HG03442 (cell line): ENCODE data around the gene BPI.
"Not testable (repeated sequence)": the region's sequence is repeated elsewhere in the genome, so short reads cannot be mapped to it uniquely, and the experiment has no call there.

Experiments used
- ATAC-seq: cut with Tn5 transposase; IDR thresholded peaks from one replicate; pipeline ENCODE4 v1.9.1; 2021; ENCODE audit warnings: mild to moderate bottlenecking, moderate library complexity; ENCODE audit not compliant: unreplicated experiment

BPI gene

DNA sequence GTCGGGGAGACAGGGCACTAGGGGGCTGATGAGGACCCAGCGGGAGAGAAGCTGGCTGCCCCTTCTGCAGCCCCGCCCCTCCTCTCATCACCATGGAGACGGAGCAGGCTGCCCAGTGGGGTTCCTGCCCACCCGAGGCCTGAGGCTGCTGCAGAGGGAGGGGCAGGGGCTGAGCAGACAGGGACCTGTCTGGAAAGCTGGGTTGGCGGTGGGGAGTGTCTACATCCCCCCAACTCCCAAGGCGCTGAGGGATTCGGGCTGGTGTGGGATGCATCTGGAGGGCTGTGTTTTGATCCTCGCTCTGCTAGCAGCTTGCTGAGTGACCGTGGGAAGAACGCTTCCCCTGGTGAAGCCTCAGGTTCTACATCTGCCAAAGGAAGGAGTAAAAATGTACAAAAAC lies 1.2 kb upstream of the BPI start:
- no peak for ATAC-seq

GRCh38 chr20:38304845-38305447 lies 990 bp downstream of the BPI start:
- no peak for ATAC-seq

DNA sequence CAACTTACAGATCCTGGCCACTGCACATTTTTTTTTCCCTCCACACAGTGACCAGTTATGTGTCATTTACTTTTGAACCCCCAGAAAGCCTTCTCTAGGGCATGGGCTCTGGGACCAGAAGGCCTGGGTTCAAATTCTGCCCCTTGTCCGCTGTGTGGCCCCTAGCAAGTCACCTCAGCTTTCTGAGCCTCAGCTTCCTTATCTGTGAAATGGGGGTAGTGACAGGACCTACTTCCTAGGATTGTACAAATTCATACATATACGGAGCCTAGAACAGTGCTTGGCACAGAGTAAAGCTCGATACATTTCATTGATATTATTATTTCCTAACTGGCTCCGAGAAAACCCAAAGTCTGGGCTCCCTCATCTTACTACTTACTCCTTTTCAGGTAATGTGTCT lies 1.6 kb downstream of the BPI start:
- no peak for ATAC-seq

DNA sequence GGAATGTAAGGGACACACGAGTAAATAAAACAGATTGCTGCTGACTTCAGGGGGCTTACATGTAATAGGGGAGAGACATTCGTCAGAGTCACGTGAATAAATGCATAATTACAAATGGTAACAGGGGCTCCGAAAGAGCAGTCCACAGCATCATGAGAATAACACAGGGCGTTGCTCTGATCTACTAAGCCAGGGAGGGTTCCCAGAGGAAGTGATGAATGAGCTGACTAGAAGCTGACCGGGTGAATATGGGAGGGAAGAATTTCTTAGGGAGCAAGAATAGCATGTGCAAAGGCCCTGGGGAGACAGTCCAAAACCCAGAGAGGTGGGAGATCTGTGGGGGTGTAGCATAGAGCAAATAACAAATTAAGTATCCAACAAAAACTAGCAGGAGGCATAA lies 2.4 kb downstream of the BPI start:
- ATAC-seq, result no peak

- no peak for ATAC-seq
These were observed 3.6 kb downstream of the BPI start for GRCh38 chr20:38307371-38308046.

GRCh38 chr20:38308047-38308438 lies 4.1 kb downstream of the BPI start:
- no peak for ATAC-seq

GRCh38 chr20:38308447-38308846 lies 4.5 kb downstream of the BPI start:
- no peak for ATAC-seq

- ATAC-seq, result no peak
These were observed 7.1 kb downstream of the BPI start for GRCh38 chr20:38311091-38311490.

DNA sequence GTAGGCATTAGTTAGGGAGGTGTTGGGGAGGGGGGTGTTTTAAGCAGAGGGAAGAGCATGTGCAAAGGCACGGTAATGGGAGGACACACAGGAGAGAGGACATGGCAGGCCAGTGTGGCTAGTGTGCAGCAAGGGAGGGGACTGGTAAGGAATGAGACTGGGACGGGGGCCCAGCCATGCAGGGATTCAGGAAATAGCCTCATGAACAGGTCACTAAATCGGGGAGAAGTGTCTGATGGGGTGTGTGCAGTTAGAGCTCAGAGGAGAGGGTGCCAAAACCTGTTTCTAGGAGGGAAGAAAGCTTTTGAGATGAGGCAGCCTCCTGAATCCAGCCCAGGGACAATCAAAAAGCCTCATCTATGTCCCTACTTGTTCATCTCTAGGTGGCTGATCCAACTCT lies 7.5 kb downstream of the BPI start:
- ATAC-seq, result no peak

DNA sequence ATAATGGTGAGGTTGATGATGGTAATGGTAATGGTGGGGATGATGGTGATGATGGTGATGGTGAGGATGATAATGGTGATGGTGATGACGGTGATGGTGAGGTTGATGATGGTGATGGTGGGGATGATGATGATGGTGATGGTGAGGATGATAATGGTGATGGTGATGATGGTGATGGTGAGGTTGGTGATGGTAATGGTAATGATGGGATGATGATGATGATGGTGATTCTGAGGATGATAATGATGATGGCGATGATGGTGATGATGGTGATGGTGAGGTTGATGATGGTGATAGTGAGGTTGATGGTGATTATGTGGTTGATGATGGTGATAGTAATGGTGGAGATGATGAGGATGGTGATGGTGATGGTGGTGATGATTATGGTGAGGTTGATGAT lies 9.7 kb downstream of the BPI start:
- ATAC-seq, result no peak

DNA sequence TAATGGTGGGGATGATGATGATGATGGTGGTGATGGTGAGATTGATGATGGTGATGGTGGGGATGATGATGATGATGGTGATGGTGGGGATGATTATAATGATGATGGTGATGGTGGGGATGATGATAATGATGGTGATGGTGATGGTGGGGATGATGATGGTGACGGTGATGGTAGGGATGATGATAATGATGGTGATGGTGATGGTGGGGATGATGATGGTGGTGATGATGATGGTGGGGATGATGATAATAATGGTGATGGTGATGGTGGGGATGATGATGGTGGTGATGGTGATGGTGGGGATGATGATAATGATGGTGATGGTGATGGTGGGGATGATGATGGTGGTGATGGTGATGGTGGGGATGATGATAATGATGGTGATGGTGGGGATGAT lies 10.4 kb downstream of the BPI start:
- ATAC-seq, result not testable (repeated sequence)

DNA sequence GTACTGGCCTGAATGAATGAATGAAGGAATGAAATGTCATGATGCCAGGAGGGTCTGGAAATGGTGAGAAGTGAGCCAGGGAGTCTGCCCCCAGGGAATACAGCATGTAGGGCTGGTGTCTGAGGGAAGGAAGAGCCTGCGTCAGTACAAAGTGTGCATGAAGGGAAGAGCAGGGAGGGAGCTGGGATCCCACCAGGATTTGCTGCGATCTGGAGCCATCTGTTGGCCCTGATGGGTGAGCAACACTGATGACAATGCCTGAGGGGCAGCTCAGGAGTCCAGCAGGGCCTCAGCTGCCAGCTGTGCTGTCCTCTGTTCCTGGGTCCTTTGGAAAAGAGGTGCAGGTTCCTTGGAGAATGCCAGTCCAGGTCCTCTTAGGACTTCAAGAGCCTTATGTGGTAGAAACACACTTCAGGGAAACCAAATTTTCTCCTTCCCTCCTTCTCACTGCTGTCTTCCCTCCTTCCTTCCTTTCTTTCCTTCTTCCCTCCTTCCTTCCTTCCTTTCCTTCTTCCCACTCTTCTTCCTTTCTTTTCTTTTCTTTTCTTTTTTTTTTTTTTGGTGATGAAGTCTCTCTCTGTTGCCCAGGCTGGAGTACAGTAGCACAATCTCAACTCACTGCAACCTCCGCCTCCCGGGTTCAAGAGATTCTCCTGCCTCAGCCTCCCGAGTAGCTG lies 11.5 kb downstream of the BPI start:
- ATAC-seq, result no peak

DNA sequence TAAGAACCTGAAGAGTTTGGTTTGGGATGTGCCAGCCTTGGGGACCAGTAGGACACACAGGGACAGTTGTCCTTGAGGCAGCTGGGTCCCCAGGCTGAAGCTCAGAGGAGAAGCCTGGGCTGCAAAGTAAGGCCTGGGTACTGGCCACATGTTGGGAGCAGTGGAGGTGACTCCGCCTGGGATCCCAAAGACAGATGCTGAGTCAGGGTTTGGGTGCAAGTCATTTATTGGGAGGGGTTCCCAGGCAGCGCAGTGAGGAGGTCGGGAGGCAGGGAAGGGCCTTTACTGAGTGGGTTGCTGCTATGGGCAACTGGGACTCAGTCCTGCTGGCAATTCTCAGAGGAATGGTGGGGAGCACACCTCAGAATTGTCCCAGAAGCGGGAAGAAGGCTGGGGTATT lies 12.4 kb downstream of the BPI start:
- no peak for ATAC-seq

DNA sequence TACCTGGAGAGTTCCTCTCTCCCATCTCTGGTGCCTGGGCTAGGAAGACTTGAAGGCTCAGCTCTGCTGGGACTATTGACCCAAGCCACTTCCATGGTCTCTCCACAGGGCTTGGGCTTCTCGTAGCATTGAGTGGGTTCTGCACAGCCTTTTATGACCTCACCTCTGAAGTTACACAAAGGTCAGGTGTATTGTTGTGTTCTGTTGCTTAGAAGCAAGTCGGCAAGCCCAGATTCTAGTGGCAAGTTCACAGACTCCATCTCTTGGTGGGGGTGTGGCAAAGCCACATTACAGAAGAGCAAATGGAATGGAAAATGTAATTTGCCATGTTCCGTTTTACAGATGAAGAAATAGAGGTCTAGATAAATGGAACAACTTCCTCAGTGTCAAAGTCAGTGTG lies 13.5 kb downstream of the BPI start:
- no peak for ATAC-seq

DNA sequence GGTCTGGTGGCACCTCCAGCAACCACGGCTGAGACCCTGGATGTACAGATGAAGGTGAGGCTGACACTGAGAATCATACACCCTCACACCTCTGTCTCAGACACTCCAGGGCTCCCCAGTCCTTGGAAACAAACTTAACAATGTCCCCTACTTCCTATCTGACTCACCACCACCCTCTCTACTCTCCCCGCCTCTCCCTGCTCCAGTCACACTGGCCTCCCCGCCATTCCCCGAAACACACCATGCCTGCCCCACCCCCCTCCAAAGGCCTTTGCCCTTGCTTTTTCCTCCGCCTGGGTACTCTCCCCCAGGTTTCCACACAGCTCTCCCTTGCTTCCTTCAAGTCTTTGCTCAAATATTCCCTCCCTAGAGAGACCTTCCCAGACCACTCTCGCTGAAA lies 16.3 kb downstream of the BPI start:
- ATAC-seq, result no peak

DNA sequence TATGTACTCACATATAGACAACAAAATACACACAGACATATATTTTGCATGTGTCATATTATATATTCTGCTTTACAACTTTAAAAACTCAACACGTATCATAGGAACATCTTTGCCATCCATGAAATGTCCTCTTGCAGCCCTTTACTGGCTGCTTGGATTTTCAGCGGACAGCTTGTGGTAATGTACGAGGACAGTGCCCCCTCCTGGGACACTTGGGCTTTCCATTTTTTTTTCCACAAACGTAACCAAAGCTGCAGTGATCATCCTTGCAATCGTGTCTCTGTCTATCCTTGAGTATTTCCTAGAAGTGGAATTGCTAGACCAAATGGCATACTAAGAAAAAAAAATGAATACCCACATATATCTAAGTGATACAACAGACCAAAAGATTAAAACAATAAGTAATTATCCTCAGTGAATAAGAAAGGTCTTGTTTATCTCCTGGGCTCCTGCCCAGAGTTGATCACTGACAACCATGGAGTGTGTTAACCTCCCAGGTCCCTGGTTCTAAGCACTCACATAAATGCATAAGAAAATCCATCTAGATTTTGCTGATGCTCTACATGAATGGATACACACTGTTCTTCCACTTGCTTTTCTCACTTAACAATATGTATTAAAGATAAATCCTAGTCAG lies 18.1 kb downstream of the BPI start:
- no peak for ATAC-seq

DNA sequence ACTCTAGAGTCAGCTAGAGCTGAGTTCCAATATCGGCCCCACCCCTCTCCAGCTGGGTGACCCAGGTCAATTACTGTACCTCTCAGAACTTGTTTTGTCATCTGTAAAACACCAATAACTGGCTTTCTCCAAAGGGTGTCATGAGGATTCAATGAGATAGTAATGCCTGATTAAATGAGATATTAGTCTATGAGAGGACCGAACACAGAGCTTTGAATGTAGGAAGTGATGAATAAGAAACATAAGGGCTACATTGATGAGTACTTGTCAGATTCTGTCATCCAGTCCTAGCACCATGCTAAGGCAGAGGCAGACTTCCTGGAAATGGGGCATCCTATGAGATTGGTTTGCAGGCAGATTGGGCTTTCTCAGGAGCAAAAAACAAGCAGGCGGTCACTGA lies 20.2 kb downstream of the BPI start:
- ATAC-seq, result no peak

DNA sequence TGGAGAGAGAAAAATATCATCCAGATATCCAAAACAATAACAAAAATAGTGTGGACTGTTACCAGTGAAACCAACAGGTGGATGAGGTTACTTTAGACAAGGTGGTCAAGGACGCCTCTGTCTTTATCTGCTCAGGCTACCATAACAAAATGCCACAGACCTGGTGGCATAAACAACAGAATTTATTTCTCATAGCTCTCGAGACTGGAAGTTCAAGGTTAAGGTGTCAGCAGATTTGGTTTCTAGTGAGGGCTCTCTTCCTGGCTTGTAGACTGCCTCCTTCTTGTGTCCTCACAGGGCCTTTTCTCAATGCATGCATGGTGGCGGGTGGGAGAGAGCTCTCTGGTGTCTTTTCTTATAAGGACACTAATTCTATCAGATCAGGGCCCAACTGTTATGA lies 21.2 kb downstream of the BPI start:
- no peak for ATAC-seq

DNA sequence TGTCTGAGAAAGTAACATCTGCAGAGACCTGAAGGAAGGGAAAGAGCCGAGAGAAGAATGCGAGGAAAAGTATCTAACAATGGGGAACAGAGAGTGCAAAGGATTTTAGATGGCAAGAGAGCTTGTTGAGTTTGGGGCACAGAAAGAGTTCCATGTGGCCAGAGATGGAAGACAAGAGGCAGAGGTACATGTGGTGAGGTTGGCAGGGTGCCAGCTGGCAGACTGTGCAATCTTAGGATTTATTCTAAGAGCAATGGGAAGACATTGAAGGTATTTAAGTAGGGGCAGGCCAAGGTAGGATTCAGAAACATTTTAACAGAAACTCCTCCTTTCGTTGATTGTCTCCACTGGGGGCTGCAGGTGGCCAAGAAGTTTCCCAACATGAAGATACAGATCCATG lies 21.9 kb downstream of the BPI start:
- ATAC-seq, result no peak

DNA sequence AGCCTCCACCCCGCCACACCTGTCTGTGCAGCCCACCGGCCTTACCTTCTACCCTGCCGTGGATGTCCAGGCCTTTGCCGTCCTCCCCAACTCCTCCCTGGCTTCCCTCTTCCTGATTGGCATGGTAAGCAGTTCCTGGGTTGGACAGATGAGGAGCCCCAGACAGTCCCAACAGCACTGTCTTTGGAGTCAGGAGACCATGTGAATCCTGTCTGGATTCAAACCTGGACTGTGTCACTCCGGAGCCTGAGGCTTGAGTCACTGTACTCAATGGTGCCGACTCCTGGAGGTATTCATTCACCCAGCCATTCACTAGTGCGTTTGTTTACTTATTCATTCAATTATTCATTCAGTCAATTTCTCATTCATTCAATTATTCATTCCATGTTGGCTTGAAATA lies 22.4 kb downstream of the BPI start:
- no peak for ATAC-seq

- ATAC-seq, result no peak
These were observed 26.7 kb downstream of the BPI start for GRCh38 chr20:38330638-38331037.

- no peak for ATAC-seq
These were observed 27.3 kb downstream of the BPI start for GRCh38 chr20:38331245-38331644.
